IPS-20b (cell line): ENCODE data around the gene MPO.

Experiments
- H3K27ac ChIP-seq: one replicate; pipeline ENCODE4 v1.5.1; 2013; ENCODE audit warnings: low read length
- H3K27me3 ChIP-seq: 2 replicates; pipeline ENCODE4 v1.6.1; 2013; ENCODE audit warnings: mild to moderate bottlenecking, low read length, inconsistent platforms; ENCODE audit not compliant: insufficient read depth
- H3K36me3 ChIP-seq: 2 replicates; pipeline ENCODE4 v1.6.1; 2013; ENCODE audit warnings: low read depth, mild to moderate bottlenecking, inconsistent platforms, low read length, moderate library complexity; ENCODE audit not compliant: insufficient read depth
- H3K4me1 ChIP-seq: 2 replicates; pipeline ENCODE4 v1.6.1; 2013; ENCODE audit warnings: mild to moderate bottlenecking, control low read depth, inconsistent platforms, low read length, moderate library complexity; ENCODE audit not compliant: insufficient read depth
- H3K4me3 ChIP-seq: 2 replicates; pipeline ENCODE4 v1.5.1; 2013; ENCODE audit warnings: mild to moderate bottlenecking, low read length, inconsistent platforms
- H3K9ac ChIP-seq: 2 replicates; pipeline ENCODE4 v1.6.1; 2013; ENCODE audit warnings: low read depth, mild to moderate bottlenecking, inconsistent platforms, low read length, moderate library complexity
- H3K9me3 ChIP-seq: 2 replicates; pipeline ENCODE4 v1.6.1; 2013; ENCODE audit warnings: mild to moderate bottlenecking, low read depth, low read length, inconsistent platforms; ENCODE audit not compliant: insufficient read depth

Gene MPO

GRCh38 chr17:58227733-58228132, 53.0 kb downstream of the MPO start:
- no peaks in the 10 kb centered on the region for H3K9me3 ChIP-seq
- H3K9ac ChIP-seq = no peak overlapping the region
- no peak overlapping the region for H3K4me3 ChIP-seq
- H3K36me3 ChIP-seq = no peaks in the 10 kb centered on the region
- H3K4me1 ChIP-seq = peaks cover 8% of the 10 kb centered on the region; the same call in 1 of the 2 replicates
- H3K27me3 ChIP-seq = peaks cover 60% of the 10 kb centered on the region
- H3K27ac ChIP-seq = no peak overlapping the region

- no peaks in the 10 kb centered on the region for H3K36me3 ChIP-seq
- H3K9ac ChIP-seq = no peak overlapping the region
- no peaks in the 10 kb centered on the region for H3K9me3 ChIP-seq
- peaks cover 39% of the 10 kb centered on the region for H3K27me3 ChIP-seq
- H3K4me1 ChIP-seq = peaks cover 7% of the 10 kb centered on the region; the same call in 1 of the 2 replicates
- H3K4me3 ChIP-seq = no peak overlapping the region
- H3K27ac ChIP-seq = no peak overlapping the region
These were observed 56.4 kb downstream of the MPO start for GRCh38 chr17:58224315-58224714.
